Measurements from ENCODE around the gene RASAL1.

DNA sequence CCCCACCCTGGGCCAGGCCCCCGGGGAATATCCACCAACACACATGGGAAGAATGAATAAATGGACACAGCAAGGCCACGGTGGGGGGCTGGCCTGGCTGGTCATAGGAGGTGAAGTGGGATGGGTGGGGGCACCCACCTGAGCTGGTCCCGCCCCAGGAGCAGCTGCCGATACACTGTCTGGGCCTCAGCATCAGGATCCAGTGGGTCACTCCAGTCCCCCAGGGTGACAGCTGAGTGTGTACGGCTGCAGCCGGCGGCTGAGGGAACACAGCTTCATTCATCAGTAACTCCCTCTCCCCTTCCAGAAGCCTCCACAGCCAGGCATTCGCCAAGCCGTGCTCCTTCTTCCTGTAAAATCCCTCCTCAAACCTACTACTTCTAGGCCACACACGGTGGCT lies 33.8 kb downstream of the RASAL1 start:
- TF ChIP-seq TCF12 (IDR thresholded peaks at IDR 0.05) (no peak), TAF1 (IDR thresholded peaks at IDR 0.05; ENCODE audit: borderline replicate concordance, low read depth, low read length) (no peak), POLR2AphosphoS5 (IDR thresholded peaks at IDR 0.05; ENCODE audit: low read depth, low read length) (no peak)
